Measurements from ENCODE around the gene DVL1.
"Not testable (repeated sequence)": the region's sequence is repeated elsewhere in the genome, so short reads cannot be mapped to it uniquely, and the experiment has no call there.

DVL1 gene

DNA sequence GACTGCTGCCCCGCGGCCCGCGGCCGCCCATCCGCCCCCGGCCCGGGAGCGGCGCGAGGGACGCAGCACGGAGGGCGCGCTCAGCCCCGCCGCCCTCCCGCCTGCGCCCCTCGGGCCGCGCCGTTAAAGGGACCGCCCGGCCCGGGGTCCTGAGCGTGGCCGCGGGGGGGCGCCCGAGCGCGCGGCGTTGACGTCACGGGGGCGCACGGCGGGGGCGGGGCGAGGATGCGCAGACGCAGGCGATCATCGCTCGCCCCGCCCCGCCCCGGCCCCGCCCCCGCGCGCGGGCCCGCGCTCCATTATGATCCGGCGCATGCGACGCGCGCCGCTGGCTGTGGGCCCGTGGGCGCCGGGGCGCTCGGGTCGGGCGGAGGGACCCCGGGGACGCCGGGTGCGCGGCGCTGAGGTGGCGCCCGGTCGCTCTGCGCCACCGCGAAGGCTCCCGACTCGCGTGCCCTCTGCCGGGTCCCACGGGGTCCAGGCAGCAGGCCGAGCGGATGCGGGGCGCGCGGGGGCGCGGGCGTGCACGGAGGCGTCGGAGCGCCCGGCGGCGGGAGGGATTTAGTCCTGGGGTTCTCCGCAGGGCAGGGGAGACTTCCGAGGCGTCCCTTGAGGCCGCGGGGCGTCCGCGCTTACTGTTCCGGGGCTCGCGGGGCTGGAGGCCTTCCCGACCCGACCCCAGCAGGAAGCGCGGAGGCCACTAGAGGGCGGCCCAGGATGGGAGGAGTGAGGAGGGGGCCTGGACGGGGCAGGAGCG, at the start of gene DVL1:
DVL1 (minus strand) TSS at position 163 of the 757 bp plus-strand sequence. CDS start 353 bp downstream, outside the sequence.
- DNase-seq (ENCODE audit: low read depth) = no peak

- DNase-seq (ENCODE audit: low read depth) = no peak
These were observed 49.5 kb upstream of the DVL1 start for GRCh38 chr1:1398677-1399186.

GRCh38 chr1:1397839-1398523, 48.8 kb upstream of the DVL1 start:
- DNase-seq (ENCODE audit: low read depth) = no peak

- DNase-seq (ENCODE audit: low read depth) = no peak
These were observed 45.9 kb upstream of the DVL1 start for GRCh38 chr1:1395166-1395565.

- no peak for DNase-seq (ENCODE audit: low read depth)
These were observed 44.9 kb upstream of the DVL1 start for GRCh38 chr1:1394116-1394515.

DNA sequence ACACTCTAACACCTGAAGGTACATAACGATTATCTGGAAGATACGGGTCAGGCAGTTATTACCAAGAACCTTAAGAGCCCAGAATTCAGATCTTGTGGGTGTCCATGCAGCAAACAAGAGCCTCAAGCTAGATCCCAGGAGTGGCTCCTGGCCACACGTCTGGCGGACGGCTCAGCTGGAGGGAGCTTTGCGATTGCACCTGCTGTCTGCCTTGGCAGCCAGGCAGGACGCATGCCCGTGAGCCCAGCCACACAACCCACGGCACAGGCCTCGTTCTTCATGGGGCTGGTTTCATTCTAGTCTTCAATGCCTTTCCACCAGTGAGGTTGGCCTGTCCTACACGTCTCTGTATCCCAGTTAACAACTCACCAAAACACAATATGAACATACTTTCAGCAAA, 44.2 kb upstream of the DVL1 start:
- no peak for DNase-seq (ENCODE audit: low read depth)

DNA sequence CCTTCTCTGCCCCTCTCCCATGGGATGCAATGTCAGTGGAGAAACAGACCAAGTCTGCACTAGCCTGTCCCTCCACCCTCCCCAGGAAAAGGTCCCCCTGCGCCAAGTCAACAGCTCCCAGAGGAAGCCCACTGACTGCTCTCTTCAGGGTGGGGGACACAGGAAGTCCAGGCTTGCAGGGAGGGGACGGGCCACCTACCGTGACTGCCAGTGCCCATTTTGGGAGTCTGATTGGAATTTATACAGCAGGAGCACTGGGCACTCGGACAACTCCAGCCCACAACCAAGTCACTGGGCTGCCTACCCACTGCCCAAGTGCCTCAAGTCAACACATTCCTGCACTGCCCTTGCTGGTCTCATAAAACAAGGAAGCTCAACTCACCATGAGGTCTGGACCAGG, 43.8 kb upstream of the DVL1 start:
- no peak for DNase-seq (ENCODE audit: low read depth)

DNA sequence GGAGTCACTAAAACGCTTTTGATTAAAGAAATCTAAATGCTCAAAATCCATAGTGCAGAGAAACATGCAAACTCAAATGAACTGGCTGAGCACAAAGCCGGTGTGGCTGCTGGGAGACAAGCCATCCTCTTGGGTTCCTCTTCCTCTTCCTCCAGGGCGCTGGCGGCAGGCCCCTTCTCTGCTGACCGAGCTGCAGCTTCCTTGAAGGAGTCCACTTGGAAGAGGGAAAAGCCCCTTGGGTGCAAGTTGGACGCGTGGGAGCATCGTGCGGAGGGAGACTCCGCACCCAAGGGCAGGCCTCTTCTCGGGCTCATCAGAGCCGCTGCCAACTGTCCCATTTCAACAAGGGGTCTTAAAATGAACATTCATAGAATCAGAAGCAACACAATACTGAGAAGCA, 42.0 kb upstream of the DVL1 start:
- DNase-seq (ENCODE audit: low read depth) = no peak

DNA sequence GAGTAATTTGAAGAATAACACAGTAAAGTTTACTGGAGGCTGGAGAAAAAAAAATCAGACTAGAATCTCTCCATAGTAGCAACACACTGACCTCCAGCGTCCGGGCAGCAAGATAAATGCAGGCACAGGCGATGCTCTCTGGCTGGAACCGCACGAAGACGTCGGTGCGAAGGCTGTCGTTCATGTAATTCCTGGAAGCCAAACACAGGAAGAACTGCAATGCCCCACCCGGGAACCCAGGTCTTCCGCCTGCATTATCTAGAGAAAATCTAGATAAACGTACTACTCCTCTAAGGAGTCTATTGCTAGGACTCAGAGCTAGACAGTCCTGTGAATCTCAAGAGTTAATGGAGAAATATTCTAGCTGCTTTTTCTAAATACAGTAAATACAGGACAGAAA, 41.5 kb upstream of the DVL1 start:
- no peak for DNase-seq (ENCODE audit: low read depth)

GRCh38 chr1:1388078-1388472, 38.9 kb upstream of the DVL1 start:
- no peak for DNase-seq (ENCODE audit: low read depth)

DNA sequence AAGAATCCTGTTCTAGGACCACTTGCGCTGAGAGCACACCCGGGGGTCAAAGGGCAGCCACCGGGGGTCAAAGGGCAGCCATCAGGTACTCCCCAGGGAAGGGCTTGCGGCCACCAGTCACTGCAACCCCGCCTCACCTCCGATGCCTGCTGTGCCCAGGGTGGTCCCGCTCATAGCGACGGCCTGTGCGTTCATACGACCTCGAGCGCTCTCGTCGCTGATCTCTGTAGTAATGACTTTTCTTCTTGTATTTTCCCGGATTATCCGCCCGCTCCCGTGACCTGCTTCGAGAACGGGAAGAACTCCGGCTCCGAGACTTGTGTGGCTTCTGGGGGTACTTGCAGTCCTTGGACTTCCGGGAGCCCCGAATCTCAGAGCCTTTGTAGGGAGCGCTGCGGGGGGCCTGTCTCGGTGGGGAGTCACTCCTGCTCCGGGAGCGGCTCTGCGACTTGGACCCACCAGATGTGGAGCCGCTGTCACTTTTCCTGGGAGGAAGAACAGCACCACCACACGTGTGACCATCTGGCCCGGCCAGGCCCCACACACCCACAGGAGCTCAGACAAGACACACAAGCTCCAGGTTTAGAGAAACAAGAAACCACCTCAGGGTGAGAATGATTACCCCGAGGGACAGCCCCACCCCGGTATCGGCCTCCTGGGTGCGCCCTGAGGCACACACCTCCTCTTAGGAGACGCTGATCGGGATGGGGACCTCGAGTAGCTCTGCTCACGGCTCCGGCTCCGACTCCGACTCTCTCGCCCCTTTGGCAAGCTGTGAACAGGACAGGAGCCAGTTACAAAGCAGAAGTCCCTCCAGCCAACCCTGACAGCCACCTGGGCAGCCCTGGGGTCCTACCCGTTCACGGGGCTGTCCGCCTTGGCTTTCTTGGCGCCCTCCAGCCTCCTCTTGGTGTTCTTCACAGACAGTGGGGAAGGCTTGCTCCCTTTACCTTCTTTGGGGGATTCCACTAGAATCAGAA, 38.2 kb upstream of the DVL1 start:
- DNase-seq (ENCODE audit: low read depth) = no peak

GRCh38 chr1:1385931-1386330, 36.7 kb upstream of the DVL1 start:
- DNase-seq (ENCODE audit: low read depth) = no peak

DNA sequence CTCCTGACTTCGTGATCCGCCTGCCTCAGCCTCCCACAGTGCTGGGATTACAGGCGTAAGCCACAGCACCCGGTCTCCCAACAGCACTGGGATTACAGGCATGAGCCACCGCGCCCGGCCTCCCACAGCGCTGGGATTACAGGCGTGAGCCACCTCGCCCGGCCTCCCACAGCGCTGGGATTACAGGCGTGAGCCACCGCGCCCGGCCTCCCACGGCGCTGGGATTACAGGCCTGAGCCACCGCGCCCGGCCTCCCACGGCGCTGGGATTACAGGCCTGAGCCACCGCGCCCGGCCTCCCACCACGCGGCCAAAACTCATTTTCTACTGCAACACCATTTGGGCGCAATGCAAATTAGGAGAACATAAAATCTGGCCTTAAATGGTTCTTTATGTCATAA, 36.1 kb upstream of the DVL1 start:
- DNase-seq (ENCODE audit: low read depth) = not testable (repeated sequence)

GRCh38 chr1:1381294-1381693, 32.1 kb upstream of the DVL1 start:
- no peak for DNase-seq (ENCODE audit: low read depth)

- DNase-seq (ENCODE audit: low read depth) = no peak
These were observed 31.6 kb upstream of the DVL1 start for GRCh38 chr1:1380860-1381259.

GRCh38 chr1:1377540-1378205, 28.5 kb upstream of the DVL1 start:
- no peak for DNase-seq (ENCODE audit: low read depth)

- no peak for DNase-seq (ENCODE audit: low read depth)
These were observed 27.5 kb upstream of the DVL1 start for GRCh38 chr1:1376551-1377226.

- peak; percentile 98 for DNase-seq (ENCODE audit: low read depth)
These were observed 25.9 kb upstream of the DVL1 start, which contains the start of gene AURKAIP1 for GRCh38 chr1:1374929-1375662. Gene AURKAIP1 (minus strand): TSS chr1:1375207. CDS start chr1:1374756, 451 bp downstream.

- no peak for DNase-seq (ENCODE audit: low read depth)
These were observed 25.3 kb upstream of the DVL1 start for GRCh38 chr1:1374589-1374928.

DNA sequence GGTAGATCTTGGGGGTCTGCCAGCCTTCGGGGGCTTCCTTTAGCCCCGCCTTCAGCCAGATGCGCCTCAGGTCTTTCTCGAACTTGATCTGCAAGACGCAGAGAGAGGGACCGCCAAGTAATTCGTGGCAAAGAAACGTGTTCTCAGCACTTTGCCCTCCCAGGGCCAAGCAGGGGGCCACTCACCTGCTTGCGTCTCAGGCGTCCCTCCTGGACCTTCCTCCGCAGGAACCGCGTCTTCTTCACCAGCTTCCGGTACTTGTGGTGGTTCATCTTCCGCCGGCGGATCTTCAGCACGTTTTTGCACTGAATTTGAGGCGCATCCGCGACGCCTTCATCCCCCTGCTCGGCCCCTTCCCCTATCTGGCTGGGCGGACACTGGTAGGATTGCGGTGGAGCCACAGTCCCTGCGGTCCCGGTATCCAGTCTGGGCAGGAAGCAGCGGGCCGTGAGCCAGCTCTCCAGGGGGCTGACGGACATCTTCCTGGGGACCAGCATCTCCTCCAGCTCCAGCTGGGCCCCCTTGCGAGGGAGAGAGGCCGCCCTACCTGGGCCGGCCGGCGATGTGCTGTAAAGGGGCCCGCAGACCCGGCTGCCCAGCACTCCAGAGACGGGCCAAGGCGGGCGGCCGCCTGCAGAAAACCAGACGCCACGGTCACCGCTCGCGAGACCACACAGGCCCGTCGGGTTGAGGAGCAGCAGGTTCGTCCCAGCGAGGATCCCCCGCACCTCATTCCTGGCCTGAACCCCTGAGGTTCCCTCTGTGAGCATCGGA, 24.8 kb upstream of the DVL1 start:
- no peak for DNase-seq (ENCODE audit: low read depth)

Data from non-pigmented ciliary epithelial cell (primary cell).